Measurements from ENCODE around the gene UBE2J1.

- TF ChIP-seq CTCF (IDR thresholded peaks at IDR 0.05; ENCODE audit: insufficient read depth, low read depth, low read length) (no peak), EZH2 (IDR thresholded peaks at IDR 0.05; ENCODE audit: insufficient read depth, low read length) (no peak)
These were observed 4.2 kb downstream of the UBE2J1 start for GRCh38 chr6:89348372-89348771.
